Rectal smooth muscle tissue (tissue), 1 donor: ENCODE data around the gene SORCS2.

Source experiments
- H3K27ac ChIP-seq: one replicate; pipeline ENCODE4 v1.7.0; 2013; ENCODE audit warnings: low read depth, low read length, inconsistent platforms
- H3K27me3 ChIP-seq: one replicate; pipeline ENCODE4 v1.7.0; 2013; ENCODE audit warnings: low read length; ENCODE audit not compliant: control insufficient read depth, insufficient read depth
- H3K36me3 ChIP-seq: one replicate; pipeline ENCODE4 v1.7.0; 2013; ENCODE audit warnings: low read length; ENCODE audit not compliant: control insufficient read depth, insufficient read depth
- H3K4me1 ChIP-seq: one replicate; pipeline ENCODE4 v1.7.0; 2013; ENCODE audit warnings: low read length; ENCODE audit not compliant: control insufficient read depth, insufficient read depth
- H3K4me3 ChIP-seq: one replicate; pipeline ENCODE4 v1.7.0; 2013; ENCODE audit warnings: low read length
- H3K9ac ChIP-seq: one replicate; pipeline ENCODE4 v1.7.0; 2013; ENCODE audit warnings: low read length

Gene SORCS2

DNA sequence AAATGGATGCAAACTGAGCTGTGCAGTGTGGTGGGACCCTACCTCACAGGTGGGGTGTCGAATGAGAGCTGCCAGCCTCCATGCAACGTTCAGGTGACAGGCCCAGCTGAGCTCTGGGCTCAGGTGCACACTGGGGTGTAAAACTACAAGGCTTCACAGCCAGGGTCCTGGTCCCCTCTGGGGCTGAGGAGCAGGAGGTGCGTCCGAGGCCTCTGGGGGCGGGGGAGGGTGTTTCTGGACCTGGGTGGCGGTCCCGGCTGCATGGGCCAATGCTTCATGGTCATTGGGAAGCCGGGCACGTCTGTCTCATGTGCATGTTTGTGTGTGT lies 26.5 kb upstream of the SORCS2 start:
- H3K4me1 ChIP-seq = no peaks in the 10 kb centered on the region
- no peak overlapping the region for H3K27ac ChIP-seq
- no peaks in the 10 kb centered on the region for H3K27me3 ChIP-seq
- no peaks in the 10 kb centered on the region for H3K36me3 ChIP-seq
- H3K4me3 ChIP-seq = no peak overlapping the region
- H3K9ac ChIP-seq = no peak overlapping the region

DNA sequence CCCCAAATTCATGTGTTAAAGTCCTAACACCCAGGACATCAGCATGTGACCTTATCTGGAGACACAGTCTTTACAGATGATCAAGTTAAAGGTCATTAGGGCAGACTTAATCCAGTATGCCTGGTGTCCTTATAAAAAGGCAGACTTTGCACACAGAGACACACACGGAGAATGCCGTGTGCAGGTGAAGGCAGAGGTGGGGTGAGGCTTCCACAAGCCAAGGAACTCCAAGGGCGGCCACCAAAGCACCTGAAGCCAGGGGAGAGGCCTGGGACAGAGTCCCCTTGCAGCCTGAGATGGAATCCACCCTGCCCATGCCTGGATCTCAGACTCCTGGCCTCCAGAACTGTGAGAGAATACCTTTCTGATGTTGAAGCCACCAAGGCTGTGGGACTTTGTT lies 26.1 kb upstream of the SORCS2 start:
- Histone ChIP-seq H3K27ac (no peak overlapping the region), H3K27me3 (no peaks in the 10 kb centered on the region), H3K36me3 (no peaks in the 10 kb centered on the region), H3K4me1 (no peaks in the 10 kb centered on the region), H3K4me3 (no peak overlapping the region), H3K9ac (no peak overlapping the region)

- Histone ChIP-seq H3K9ac (no peak overlapping the region), H3K4me3 (no peak overlapping the region), H3K4me1 (no peaks in the 10 kb centered on the region), H3K27ac (no peak overlapping the region), H3K27me3 (no peaks in the 10 kb centered on the region), H3K36me3 (no peaks in the 10 kb centered on the region)
Measured at GRCh38 chr4:7166981-7167700, 25.2 kb upstream of the SORCS2 start.

DNA sequence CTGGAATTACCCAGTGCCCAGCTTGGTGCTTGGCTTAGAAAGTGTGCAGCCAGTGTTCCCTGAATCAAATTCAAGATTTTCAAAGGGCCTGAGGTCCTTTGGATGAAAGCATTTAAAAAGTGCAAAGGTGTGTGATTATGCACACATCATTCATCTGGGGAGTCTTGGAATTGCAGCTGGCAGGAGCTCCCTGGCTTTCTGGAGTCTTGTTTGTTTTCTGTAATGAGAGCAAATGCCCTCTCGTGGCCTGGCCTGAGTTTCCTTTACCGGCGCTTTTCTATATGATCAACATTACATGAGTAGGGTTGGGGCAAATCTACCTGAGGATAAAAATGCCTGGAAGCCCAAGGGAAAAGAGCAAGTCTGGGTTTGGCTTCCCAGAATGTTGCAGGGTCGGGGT lies 24.6 kb upstream of the SORCS2 start:
- no peaks in the 10 kb centered on the region for H3K4me1 ChIP-seq
- no peaks in the 10 kb centered on the region for H3K27me3 ChIP-seq
- H3K36me3 ChIP-seq = no peaks in the 10 kb centered on the region
- no peak overlapping the region for H3K27ac ChIP-seq
- H3K9ac ChIP-seq = no peak overlapping the region
- no peak overlapping the region for H3K4me3 ChIP-seq

DNA sequence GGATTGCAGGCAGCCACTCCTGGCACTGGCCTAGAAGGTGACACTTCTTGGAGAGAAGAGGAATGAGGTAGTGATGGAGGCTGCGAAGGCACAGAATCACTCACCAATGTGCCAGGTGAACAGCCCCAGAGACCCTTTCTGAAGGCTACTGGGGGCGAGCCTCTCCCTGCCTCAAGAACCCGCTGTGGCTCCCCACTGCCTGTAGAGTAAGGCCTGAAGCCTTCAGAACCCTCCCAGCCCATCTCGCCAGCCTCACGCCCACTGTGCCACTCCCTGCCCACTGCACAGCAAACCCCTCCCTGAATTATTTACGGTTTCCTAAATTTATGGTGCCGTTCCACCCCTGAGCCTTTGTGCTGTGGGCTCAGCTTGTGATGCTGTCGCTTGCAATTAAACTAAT lies 24.2 kb upstream of the SORCS2 start:
- no peak overlapping the region for H3K9ac ChIP-seq
- H3K27ac ChIP-seq = no peak overlapping the region
- no peaks in the 10 kb centered on the region for H3K36me3 ChIP-seq

DNA sequence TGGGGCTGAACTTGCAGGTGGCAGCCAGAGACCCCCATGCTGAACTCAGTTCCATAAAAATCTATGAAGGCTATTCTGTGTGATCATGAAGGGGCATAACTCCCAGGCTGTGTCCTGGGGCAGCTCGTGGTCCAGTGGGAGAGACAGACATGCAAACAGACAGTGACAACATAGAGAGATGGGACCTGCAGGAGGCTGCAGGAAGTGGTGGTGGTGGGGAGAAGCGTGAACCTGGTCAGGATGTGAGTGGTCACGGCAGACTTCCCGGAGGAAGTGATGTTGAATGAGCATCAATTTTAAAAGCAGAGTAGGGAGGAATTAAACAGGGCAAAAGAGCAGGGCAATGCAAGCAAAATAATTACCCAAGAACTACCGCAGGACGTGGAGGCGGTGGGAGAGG lies 23.2 kb upstream of the SORCS2 start:
- Histone ChIP-seq H3K4me3 (no peak overlapping the region), H3K27ac (no peak overlapping the region), H3K27me3 (no peaks in the 10 kb centered on the region), H3K9ac (no peak overlapping the region), H3K36me3 (no peaks in the 10 kb centered on the region), H3K4me1 (no peaks in the 10 kb centered on the region)

More for the DNA sequence above, 24.2 kb upstream of the SORCS2 start:
- Histone ChIP-seq H3K4me1 (no peaks in the 10 kb centered on the region), H3K27me3 (no peaks in the 10 kb centered on the region), H3K4me3 (no peak overlapping the region)

- H3K9ac ChIP-seq = no peak overlapping the region
- H3K36me3 ChIP-seq = no peaks in the 10 kb centered on the region
- no peak overlapping the region for H3K27ac ChIP-seq
- H3K4me1 ChIP-seq = no peaks in the 10 kb centered on the region
- H3K27me3 ChIP-seq = no peaks in the 10 kb centered on the region
- H3K4me3 ChIP-seq = no peak overlapping the region
Measured at GRCh38 chr4:7170012-7170411, 22.3 kb upstream of the SORCS2 start.

DNA sequence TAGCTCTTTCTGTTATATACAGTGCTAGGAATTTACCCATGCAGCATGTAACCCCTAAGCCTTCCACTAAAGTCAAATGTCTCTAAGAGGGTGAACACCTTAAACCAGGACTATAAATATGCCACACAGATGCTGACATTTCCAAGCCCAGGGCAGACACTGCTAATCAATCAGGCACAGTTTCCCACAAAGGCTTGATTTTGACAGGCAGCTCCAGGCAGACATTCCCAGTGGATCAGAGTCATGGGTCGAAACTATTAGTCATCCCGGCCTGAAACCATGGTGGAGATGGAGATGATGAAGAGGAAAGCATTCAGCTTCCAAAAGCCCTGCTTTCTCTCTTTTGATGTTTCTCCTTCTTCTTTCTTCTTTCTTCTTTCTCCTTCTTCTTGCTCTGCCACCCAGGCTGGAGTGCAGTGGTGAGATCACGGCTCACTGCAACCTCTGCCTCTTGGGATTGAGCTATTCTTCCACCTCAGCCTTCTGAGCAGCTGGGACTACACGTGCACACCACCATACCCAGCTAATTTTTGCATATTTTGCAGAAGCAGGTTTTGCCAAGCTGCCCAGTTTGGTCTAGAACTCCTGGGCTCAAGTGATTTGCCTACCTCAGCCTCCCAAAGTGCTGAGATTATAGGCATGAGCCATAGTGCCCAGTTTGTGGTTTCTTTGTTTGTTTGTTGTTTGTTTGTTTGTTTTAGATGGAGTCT lies 21.0 kb upstream of the SORCS2 start:
- Histone ChIP-seq H3K36me3 (no peaks in the 10 kb centered on the region), H3K27ac (no peak overlapping the region), H3K4me3 (no peak overlapping the region), H3K9ac (no peak overlapping the region), H3K4me1 (no peaks in the 10 kb centered on the region), H3K27me3 (no peaks in the 10 kb centered on the region)

DNA sequence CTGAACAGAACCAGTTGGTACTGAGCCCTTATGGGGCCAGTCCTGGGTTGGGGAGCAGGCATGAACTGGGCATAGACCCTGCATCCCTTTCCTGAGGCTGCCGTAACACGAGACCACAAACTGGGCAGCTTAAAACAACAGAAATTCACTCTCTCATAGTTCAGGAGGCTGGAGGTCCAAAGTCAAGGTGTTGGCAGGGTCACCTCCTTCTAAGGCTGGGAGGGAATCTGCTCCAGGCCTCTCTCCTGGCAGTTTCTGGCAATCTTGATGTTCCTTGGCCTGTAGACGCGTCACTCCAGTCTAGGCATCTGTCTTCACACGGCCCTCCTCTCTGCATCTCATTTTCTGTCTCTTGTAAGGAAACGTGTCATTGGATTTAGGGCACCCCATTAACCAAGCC lies 19.8 kb upstream of the SORCS2 start:
- no peaks in the 10 kb centered on the region for H3K36me3 ChIP-seq
- H3K27ac ChIP-seq = no peak overlapping the region
- no peak overlapping the region for H3K9ac ChIP-seq
- H3K4me3 ChIP-seq = no peak overlapping the region
- H3K27me3 ChIP-seq = no peaks in the 10 kb centered on the region
- no peaks in the 10 kb centered on the region for H3K4me1 ChIP-seq

DNA sequence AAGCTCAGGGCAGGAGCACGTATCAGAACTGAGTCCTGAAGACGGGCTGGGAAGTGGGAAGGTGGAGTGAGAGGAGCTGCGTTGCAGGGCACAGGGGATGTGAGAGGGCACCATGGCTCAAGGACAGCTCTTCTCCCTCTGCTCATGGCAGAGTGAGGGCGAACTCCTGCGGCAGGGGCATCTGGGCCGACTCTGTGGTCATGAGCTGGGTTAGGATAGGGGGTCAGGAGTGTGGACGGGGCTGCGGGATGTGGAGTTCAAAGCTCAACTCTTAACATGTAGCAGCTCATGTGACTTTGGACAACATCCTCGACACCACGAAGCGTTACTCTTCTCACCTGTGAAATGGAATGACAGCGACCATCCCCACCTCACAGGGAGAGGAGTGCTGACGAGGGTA lies 19.4 kb upstream of the SORCS2 start:
- no peaks in the 10 kb centered on the region for H3K27me3 ChIP-seq
- H3K27ac ChIP-seq = no peak overlapping the region
- no peak overlapping the region for H3K4me3 ChIP-seq
- H3K4me1 ChIP-seq = no peaks in the 10 kb centered on the region
- no peak overlapping the region for H3K9ac ChIP-seq
- H3K36me3 ChIP-seq = no peaks in the 10 kb centered on the region

- H3K27ac ChIP-seq = no peak overlapping the region
- no peak overlapping the region for H3K9ac ChIP-seq
- no peak overlapping the region for H3K4me3 ChIP-seq
- H3K36me3 ChIP-seq = no peaks in the 10 kb centered on the region
- no peaks in the 10 kb centered on the region for H3K27me3 ChIP-seq
- H3K4me1 ChIP-seq = no peaks in the 10 kb centered on the region
Measured at GRCh38 chr4:7173841-7174449, 18.4 kb upstream of the SORCS2 start.

DNA sequence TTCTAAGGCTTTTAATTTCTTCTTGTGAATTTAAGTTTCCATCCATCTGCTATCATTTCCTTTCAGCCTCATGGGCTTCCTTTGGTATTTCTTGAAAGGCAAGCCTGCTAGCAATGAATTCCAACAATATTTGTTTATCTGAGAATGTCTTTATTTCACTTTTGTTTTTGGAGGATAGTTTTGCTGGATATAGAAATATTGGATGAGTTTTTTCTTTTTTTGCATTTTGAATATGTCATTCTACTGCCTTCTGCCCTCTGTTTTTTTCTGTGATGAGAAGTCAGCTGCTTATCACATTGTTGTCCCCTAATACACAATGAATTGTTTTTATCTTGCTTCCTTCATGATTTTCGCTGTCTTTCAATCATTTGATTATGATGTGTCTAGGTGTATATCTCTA lies 13.2 kb upstream of the SORCS2 start:
- Histone ChIP-seq H3K27ac (no peak overlapping the region), H3K36me3 (no peaks in the 10 kb centered on the region), H3K4me3 (no peak overlapping the region), H3K4me1 (no peaks in the 10 kb centered on the region), H3K27me3 (no peaks in the 10 kb centered on the region), H3K9ac (no peak overlapping the region)

- Histone ChIP-seq H3K4me1 (no peaks in the 10 kb centered on the region), H3K27me3 (no peaks in the 10 kb centered on the region), H3K36me3 (no peaks in the 10 kb centered on the region), H3K4me3 (no peak overlapping the region), H3K27ac (no peak overlapping the region), H3K9ac (no peak overlapping the region)
Measured at GRCh38 chr4:7180938-7181337, 11.4 kb upstream of the SORCS2 start.
